ENCODE data around the gene SGSH.

The SGSH gene

GRCh38 chr17:80227156-80227555 is 7.0 kb upstream of the SGSH start:
- no peak for DNase-seq (ENCODE audit: low read depth in 1 of 2, low spot score in 1 of 2)

GRCh38 chr17:80225230-80225629 is 5.1 kb upstream of the SGSH start:
- no peak for DNase-seq (ENCODE audit: low read depth in 1 of 2, low spot score in 1 of 2)

- DNase-seq (ENCODE audit: low read depth in 1 of 2, low spot score in 1 of 2): no peak
Observed at GRCh38 chr17:80224683-80225082, 4.5 kb upstream of the SGSH start.

GRCh38 chr17:80223838-80224497 is 3.8 kb upstream of the SGSH start:
- no peak for DNase-seq (ENCODE audit: low read depth in 1 of 2, low spot score in 1 of 2)

- no peak for DNase-seq (ENCODE audit: low read depth in 1 of 2, low spot score in 1 of 2)
Observed at GRCh38 chr17:80223142-80223815, 3.1 kb upstream of the SGSH start.

GRCh38 chr17:80222376-80223141 is 2.4 kb upstream of the SGSH start:
- DNase-seq (ENCODE audit: low read depth in 1 of 2, low spot score in 1 of 2): no peak

GRCh38 chr17:80221351-80222105 is 1.4 kb upstream of the SGSH start:
- DNase-seq (ENCODE audit: low read depth in 1 of 2, low spot score in 1 of 2): no peak

GRCh38 chr17:80220736-80221215 is 643 bp upstream of the SGSH start:
- no peak for DNase-seq (ENCODE audit: low read depth in 1 of 2, low spot score in 1 of 2)

- DNase-seq (ENCODE audit: low read depth in 1 of 2, low spot score in 1 of 2): no peak
Observed at GRCh38 chr17:80219763-80220053, 425 bp downstream of the SGSH start.

- DNase-seq (ENCODE audit: low read depth in 1 of 2, low spot score in 1 of 2): peak; percentile 90 to 96
Observed at GRCh38 chr17:80219013-80219762, 945 bp downstream of the SGSH start.

- no peak for DNase-seq (ENCODE audit: low read depth in 1 of 2, low spot score in 1 of 2)
Observed at GRCh38 chr17:80218391-80218790, 1.7 kb downstream of the SGSH start.

- no peak for DNase-seq (ENCODE audit: low read depth in 1 of 2, low spot score in 1 of 2)
Observed at GRCh38 chr17:80217703-80218362, 2.3 kb downstream of the SGSH start.

GRCh38 chr17:80216473-80217456 is 3.4 kb downstream of the SGSH start:
- DNase-seq (ENCODE audit: low read depth in 1 of 2, low spot score in 1 of 2): no peak

- DNase-seq (ENCODE audit: low read depth in 1 of 2, low spot score in 1 of 2): no peak
Observed at GRCh38 chr17:80214878-80215210, 5.3 kb downstream of the SGSH start.

GRCh38 chr17:80214012-80214877 is 5.9 kb downstream of the SGSH start:
- DNase-seq (ENCODE audit: low read depth in 1 of 2, low spot score in 1 of 2): no peak

GRCh38 chr17:80213643-80213975 is 6.5 kb downstream of the SGSH start:
- no peak for DNase-seq (ENCODE audit: low read depth in 1 of 2, low spot score in 1 of 2)

GRCh38 chr17:80212962-80213642 is 7.0 kb downstream of the SGSH start:
- no peak for DNase-seq (ENCODE audit: low read depth in 1 of 2, low spot score in 1 of 2)

- no peak for DNase-seq (ENCODE audit: low read depth in 1 of 2, low spot score in 1 of 2)
Observed at GRCh38 chr17:80212511-80212910, 7.6 kb downstream of the SGSH start.
